ENCODE results near the gene NAALADL2. TPM values are rescaled to one million over a fixed set of nuclear protein-coding genes. Genes with fewer than 3 reads are reported as not detected.

NAALADL2 gene
- total and polyA plus RNA-seq, 7 donors: 0.56 to 3.3 (median 1.6) TPM

- ATAC-seq: no peak
- no peaks in the 10 kb centered on the region for H3K9me3 ChIP-seq
- no peaks in the 10 kb centered on the region for H3K36me3 ChIP-seq (ENCODE audit: insufficient read depth in 1 of 2, low read depth in 1 of 2)
- WGBS, 3 donors: 92 to 94% (median 93%) methylated on average over 4 of the region's 4 CpGs
- no peak for DNase-seq
- intact Hi-C loops (cut with DNase I): no loop called here
- H3K27ac ChIP-seq: no peak overlapping the region
- no peaks in the 10 kb centered on the region for H3K4me1 ChIP-seq
- H3K4me3 ChIP-seq: no peak overlapping the region
- H3K27me3 ChIP-seq (ENCODE audit: insufficient read depth in 3 of 3, low read length in 2 of 3): no peaks in the 10 kb centered on the region
- no peak for TF ChIP-seq CTCF (IDR thresholded peaks at IDR 0.05)
These were observed 616.6 kb downstream of the NAALADL2 start for GRCh38 chr3:175475765-175476164.

GRCh38 chr3:175476489-175476888, 617.4 kb downstream of the NAALADL2 start:
- Histone ChIP-seq H3K27ac (no peak overlapping the region), H3K27me3 (ENCODE audit: insufficient read depth in 3 of 3, low read length in 2 of 3) (no peaks in the 10 kb centered on the region), H3K9me3 (no peaks in the 10 kb centered on the region), H3K4me3 (no peak overlapping the region), H3K36me3 (ENCODE audit: insufficient read depth in 1 of 2, low read depth in 1 of 2) (no peaks in the 10 kb centered on the region), H3K4me1 (no peaks in the 10 kb centered on the region)
- intact Hi-C loops (cut with DNase I): no loop called here
- ATAC-seq: no peak
- 37 to 45% (median 43%) methylated on average over 2 of the region's 2 CpGs for WGBS, 3 donors
- no peak for DNase-seq
- no peak for TF ChIP-seq CTCF (IDR thresholded peaks at IDR 0.05)

DNA sequence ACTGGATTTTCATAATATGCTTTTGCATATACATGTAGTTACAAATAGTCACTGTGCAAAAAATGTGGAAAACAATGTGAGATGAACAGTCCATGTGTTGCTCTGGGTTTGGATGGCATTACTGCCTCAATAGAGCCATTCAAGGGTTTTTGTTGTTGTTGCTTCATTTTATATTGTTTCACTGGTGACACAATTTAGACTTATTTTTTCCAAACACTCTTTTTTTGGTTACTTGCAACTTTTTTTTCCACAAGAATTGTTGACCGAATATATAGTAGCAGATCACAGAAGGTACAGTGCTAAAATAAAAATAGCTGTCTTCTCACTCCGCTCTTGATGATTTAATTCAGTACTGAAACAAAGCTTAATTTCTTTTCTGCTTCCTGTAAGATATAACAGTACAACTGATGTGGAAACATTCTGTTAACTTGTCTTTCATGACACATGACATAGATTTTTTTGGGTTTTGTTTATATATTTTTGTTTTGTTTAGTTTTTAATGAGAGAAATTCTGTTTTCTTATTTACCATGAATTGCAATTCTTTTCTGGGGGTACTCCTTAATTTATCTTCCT, 618.6 kb downstream of the NAALADL2 start:
- WGBS, 3 donors: 77 to 80% (median 79%) methylated on average over 2 of the region's 2 CpGs
- ATAC-seq (no peak), DNase-seq (no peak)
- H3K9me3 ChIP-seq: no peaks in the 10 kb centered on the region
- no peaks in the 10 kb centered on the region for H3K27me3 ChIP-seq (ENCODE audit: insufficient read depth in 3 of 3, low read length in 2 of 3)
- no peaks in the 10 kb centered on the region for H3K36me3 ChIP-seq (ENCODE audit: insufficient read depth in 1 of 2, low read depth in 1 of 2)
- no peak for TF ChIP-seq CTCF (IDR thresholded peaks at IDR 0.05)
- intact Hi-C loops (cut with DNase I): no loop called here
- no peak overlapping the region for H3K27ac ChIP-seq
- no peaks in the 10 kb centered on the region for H3K4me1 ChIP-seq
- H3K4me3 ChIP-seq: no peak overlapping the region

- no peaks in the 10 kb centered on the region for H3K4me1 ChIP-seq
- intact Hi-C loops (cut with DNase I): no loop called here
- TF ChIP-seq CTCF (IDR thresholded peaks at IDR 0.05): no peak
- H3K4me3 ChIP-seq: no peak overlapping the region
- H3K9me3 ChIP-seq: no peaks in the 10 kb centered on the region
- no peak overlapping the region for H3K27ac ChIP-seq
- 82 to 84% (median 83%) methylated on average over 2 of the region's 2 CpGs for WGBS, 3 donors
- no peaks in the 10 kb centered on the region for H3K27me3 ChIP-seq (ENCODE audit: insufficient read depth in 3 of 3, low read length in 2 of 3)
- no peak for DNase-seq
- no peaks in the 10 kb centered on the region for H3K36me3 ChIP-seq (ENCODE audit: insufficient read depth in 1 of 2, low read depth in 1 of 2)
- no peak for ATAC-seq
These were observed 619.2 kb downstream of the NAALADL2 start for GRCh38 chr3:175478301-175478700.

- WGBS, 3 donors: 70 to 77% (median 73%) methylated on average over 2 of the region's 2 CpGs
- Histone ChIP-seq H3K27ac (no peak overlapping the region), H3K4me3 (no peak overlapping the region)
These were observed 620.0 kb downstream of the NAALADL2 start for GRCh38 chr3:175479175-175479574.

More at GRCh38 chr3:175479175-175479574, 620.0 kb downstream of the NAALADL2 start:
- no peak for ATAC-seq
- intact Hi-C loops (cut with DNase I): no loop called here
- H3K36me3 ChIP-seq (ENCODE audit: insufficient read depth in 1 of 2, low read depth in 1 of 2): no peaks in the 10 kb centered on the region
- DNase-seq: no peak
- H3K27me3 ChIP-seq (ENCODE audit: insufficient read depth in 3 of 3, low read length in 2 of 3): no peaks in the 10 kb centered on the region
- no peaks in the 10 kb centered on the region for H3K9me3 ChIP-seq
- no peaks in the 10 kb centered on the region for H3K4me1 ChIP-seq
- TF ChIP-seq CTCF (IDR thresholded peaks at IDR 0.05): no peak

Data from psoas muscle (tissue), 8 donors.